Activated CD8-positive, alpha-beta memory T cell treated with anti-CD3 and anti-CD28 coated beads, Interleukin-2, amount 50 U/mL, for 1 hour (primary cell): Measurements from ENCODE around the gene HELZ2.

Experiments
- DNase-seq: peaks from one replicate; pipeline ENCODE4 v3.0.0-alpha.2; 2020; ENCODE audit errors: extremely low read depth

Gene HELZ2

DNA sequence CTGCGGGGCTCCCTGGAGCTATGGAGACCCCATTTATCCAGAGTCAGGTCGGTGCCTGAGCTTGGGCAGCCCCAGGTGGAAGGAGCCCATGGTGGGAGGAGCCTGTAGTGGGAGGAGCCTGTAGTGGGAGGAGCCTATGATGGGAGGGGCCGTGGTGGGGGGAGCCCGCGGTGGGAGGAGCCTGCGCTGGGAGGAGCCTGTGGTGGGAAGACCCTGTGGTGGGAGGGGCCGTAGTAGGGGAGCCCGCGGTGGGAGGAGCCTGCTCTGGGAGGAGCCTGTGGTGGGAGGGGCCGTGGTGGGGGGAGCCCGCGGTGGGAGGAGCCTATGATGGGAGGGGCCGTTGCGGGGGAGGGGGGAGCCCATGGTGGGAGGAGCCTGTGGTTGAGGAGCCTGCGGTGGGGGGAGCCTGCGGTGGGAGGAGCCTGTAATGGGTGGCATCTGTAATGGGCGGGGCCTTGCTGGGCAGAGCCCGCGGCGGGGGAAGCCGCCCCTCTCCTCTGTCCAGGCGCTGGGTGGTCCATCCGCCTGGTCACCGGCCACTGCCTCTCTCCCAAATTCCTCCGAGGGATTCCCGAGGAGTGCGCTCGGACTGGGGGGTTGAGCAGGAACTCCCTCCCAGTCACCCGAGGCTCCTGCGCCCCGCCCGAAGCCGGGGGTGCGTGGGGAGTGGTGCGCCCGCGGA is 20.6 kb downstream of the HELZ2 start:
- DNase-seq: peak; percentile 70

DNA sequence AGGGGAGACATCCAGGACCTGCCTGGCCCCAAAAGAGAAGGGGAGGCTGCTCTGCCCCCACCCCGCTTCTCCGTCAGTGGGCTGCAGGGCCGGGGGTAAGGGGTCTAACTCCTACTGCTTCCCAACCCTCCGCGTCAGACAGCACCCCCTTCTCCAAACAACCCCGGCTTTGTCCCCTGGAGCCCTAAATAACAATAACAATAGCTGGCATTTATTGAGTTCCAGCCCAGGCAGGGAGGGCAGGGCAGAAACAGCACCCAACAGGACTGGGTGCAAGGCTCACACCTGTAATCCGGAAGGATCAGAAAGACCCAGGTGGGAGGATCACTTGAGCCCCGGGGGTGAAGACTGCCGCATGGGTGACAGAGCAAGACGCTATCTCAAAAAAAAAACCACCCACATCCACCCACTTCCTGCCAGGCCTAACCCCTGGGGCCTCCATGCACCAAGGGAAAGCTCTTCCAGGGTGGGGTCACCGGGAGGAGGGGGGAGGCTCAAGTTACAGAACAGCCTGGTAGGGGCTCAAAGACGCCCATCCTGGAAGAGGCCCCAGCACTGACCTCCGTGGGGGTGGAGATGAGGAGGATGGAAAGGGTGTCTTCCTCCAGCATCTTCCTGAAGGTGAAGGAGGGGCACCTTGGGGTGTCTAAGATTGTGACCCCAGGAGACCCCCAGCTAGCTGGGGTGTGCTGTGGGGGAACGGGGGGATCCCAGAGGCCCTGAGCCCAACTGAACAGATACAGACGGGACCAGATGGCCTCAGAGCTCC is 21.4 kb downstream of the HELZ2 start:
- DNase-seq: no peak

DNA sequence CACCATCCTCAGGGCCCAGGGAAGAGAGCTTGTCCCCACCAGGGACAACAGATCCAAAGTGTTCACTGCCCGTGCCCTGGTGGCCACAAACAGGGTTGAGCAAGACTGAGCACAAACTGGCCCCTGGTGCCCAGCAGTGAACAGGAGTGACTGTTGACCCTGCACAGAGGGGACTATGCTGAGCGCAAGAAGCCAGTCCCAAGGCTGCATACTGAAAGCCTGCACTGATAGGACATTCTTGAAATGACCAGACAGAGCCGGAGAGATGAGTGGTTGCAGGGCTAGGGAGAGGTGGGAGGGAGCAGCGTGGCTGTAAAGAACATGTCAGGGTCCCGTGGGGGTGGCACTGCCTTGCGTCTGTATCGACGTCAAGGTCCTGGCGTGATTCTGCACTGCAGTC is 23.0 kb downstream of the HELZ2 start:
- no peak for DNase-seq

DNA sequence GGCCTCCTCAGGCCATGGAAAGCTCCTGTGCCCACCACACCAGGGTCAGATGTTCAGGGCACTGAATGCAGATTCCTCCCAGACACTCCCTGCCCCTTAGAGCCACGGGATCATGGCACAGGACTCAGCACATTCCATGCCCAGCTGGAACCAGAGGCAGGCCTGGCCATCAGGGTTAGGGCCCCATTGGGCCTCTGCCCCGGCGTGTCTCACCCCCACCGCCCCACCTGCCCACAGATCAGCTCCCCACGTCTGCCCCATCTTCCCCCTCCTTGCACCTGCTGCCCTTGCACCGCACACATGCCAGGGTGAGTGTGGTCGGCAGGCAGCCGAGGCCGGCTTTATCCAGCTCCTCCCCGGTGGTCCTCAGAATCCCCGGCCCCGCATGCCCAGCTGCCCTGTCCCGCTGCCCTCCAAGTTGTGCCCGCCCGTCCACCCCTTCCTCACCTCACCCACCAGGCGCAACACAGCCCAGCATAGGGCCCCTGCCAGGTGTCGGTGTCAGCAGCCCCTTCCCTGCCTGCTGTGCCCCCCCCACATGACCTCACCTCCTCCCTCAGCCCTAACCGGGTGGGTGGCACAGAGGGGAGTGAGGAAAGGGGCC is 24.3 kb downstream of the HELZ2 start:
- no peak for DNase-seq

DNA sequence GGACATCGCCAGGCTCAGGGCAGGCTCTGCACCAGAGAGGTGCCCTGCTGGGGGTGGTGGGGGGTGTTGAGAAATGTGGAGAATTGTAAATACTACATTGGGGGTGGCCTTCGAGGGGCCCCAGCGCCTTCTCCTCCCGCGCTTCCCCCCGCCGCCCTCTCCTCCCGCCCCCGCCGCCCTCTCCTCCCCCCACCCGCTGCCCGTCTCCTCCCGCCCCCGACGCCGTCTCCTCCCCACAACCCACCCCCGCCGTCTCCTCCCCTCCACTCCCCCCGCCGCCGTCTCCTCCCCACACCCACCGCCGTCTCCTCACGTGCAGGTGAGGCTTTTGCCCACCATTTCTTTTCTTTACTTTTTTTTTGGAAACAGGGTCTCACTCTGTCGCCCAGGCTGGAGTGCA is 25.0 kb downstream of the HELZ2 start:
- DNase-seq: no peak

DNA sequence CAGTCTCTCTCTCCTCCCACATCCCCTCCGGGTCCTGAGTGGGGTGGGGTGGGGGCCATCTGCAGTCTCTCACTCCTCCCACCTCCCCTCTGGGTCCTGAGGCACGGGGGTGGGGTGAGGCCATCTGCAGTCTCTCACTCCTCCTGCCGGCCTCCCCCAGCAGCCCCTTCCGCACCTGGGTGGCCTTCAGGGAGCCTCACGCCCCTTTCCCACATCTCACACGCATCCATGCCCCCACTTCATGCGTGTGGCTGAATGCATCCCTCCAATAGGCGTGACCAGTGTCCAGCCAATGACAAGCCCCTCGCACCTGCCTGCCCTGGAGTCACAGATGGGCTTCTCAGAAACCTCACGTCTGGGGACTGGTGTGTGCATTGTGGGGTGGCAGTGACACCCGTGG is 25.5 kb downstream of the HELZ2 start:
- DNase-seq: no peak

DNA sequence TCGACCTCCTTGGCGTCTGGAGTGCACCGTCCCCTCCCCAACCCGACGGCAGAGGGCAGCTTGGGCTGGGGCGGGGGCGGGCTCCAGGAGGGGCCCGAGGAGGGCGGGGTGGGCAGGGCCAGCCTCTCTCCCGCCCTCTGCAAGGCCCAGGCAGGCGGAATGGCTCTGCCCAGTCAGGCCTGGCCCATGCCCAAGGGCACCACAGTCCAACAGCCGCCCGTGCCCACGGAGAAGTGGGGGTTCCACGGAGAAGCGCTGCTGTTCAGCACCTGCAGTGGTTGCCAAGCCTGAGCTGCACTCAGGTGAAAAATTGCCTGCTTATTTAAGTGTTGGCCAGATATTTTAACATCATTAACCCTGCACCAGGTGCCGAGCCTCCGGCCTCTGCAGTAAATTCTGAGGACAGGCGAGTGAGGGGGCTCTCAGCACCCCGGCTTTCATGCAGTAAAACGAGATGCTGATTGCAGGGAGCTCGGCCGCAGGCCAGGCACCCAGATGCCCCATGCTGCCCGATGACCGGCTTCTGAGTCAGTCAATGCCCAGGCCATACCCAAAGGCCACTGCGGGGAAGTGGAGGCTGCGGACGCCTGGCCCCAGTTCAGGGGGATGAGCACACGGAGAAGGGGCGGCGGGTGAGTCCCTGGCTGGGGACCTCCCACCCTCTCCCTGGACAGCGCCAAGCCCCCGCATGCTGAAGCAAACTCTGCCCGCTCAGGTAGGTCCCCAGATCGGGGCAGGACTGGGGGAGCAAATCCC is 26.1 kb downstream of the HELZ2 start, which contains the start of gene SRMS:
Gene SRMS (minus strand): TSS at position 25 of the 756 bp plus-strand sequence. CDS start 286 bp downstream, outside the sequence.
- no peak for DNase-seq

DNA sequence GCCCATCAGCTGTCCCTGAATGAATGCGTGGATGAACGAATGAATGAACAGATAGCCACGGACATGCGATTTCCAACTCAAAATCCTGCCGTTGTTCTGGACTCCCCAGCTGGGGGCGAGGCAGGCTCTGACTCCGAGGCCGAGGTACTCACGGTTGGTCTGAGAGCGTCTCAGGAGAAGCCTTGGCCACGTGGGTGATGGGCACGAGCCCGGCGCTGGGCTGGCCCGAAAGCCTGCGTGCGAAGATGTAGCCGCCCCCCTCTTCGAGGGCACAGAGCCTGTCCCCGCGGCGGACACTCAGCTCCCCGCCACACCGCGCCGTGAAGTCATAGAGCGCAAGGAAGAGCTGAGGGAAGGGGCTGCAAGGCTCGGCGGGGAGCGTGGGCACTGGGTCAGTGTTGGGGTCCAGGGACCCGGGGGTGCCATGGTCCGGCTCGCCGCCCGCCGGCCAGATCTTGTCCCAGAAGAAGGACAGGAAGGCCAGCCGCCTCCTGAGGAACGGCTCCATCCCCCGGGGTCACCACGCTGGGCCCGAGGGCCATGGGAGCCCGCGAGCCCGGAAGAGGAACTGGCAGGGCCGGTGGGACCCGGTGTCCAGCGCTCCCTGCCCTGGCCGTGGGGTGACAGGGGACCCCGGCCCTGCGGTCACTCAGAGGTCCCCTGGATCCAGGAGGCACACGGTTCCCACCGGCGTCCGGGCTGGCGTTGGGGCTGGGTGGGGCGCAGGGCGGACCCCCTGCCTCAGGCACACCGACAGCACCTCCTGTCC is 26.9 kb downstream of the HELZ2 start:
- DNase-seq: no peak

DNA sequence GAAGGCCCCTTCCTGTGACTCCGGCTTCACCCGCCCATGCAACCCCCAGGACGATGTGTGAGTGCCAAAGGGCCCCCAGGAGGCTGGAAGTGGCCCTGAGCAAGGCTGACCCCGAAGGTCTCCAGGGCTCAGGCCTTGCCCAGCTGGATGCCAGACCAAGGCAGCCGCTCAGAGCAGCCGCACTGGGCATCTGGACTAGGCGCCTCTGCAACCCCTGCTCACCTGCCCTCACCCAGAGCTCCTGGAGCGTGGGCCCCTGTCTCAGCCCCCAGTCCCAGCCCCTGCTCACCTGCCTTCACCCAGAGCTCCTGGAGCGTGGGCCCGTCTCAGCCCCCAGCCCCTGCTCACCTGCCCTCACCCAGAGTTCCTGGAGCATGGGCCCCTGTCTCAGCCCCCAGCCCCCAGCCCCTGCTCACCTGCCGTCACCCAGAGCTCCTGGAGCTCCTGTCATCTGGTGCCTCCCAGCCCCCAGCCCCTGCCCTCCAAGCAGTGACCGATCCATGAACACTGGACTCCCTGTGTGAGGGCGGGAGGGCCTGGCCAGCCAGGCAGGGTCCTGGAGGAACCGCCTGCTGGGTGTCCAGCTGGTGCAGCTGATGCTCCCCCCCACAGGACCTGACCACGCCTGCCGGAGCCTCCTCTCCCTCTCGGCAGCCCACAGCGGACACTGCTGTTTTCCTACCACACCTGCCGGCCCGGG is 27.6 kb downstream of the HELZ2 start:
- DNase-seq: no peak

DNA sequence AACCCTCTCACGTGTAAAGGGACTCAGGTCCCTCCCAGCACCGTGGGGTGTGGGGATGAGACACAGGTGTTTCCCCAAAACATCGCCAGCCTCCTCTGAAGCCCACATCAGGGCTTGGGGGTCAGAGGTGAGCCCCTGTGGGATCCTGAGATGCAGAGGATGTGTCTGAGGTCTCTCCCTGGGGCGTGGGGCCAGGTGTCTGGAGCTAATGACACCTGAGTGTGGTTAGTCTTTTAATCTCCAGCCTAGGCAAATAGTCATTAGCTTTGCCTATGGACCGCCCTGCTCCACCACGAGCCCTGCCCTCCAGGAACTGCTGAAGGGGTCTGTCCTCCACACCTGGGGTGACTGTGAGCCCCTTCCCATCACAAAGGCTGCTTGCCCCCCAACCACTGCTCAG is 28.2 kb downstream of the HELZ2 start:
- no peak for DNase-seq

DNA sequence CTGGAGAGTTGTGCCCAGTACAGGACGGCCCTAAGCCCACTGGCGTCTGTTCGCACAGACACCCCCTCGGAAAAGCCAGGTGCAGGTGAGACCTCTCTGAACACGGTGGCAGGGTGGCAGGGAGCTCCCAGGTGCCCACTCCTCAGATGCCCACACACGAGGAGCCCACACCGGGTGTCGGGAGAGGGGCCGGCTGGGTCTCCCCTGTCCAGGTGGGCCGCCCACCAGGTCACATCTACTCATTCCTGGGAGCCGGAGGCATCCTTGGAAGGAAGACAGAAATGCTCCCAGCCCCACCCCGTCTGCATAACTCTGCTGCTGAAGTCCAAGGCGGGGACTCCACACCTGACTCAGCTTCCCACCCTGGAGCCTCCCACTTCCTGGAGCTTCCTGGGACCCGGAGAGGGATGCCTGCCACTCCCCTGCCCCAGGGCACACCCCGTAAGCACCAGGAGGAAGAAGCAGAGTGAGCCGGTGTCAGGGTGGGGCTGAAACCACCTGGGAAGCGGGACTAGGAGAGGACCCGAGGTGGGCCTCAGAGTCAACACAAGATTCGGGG is 29.0 kb downstream of the HELZ2 start:
- DNase-seq: no peak

DNA sequence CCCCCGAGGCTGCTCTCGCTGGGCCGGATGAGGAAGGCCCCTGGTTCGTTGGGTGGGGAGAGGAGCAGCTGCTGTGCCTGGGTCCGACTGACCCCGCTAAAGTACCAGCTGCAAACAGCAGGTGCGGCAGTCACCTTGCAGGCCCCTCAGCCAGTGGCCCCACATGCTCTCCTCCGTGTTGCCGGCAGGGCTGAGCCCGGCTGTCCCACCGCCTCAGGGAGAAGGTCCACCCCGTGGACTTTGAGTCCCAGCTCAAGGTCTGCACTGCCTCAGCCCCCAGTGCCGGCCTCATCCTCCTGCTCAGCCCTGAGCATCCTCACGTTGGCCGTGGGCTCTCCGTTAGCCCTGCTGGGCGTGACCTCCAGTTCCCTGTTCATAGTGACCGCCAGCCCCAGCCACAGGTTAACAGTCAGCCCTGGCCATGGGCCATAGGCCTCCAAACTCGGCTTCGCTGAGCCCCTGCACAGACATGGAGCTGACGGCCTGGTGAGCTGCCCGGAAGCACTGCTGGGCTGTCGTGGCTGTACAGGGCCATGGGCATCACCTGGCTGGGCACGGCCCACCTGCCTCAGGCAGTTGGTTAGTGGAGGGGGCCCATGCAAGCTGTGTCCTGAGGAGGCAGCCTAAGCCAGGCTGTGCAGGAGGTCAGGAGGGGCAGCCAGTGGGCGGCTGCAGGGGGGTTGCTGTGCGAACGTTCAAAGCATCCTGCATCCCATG is 29.6 kb downstream of the HELZ2 start:
- no peak for DNase-seq

DNA sequence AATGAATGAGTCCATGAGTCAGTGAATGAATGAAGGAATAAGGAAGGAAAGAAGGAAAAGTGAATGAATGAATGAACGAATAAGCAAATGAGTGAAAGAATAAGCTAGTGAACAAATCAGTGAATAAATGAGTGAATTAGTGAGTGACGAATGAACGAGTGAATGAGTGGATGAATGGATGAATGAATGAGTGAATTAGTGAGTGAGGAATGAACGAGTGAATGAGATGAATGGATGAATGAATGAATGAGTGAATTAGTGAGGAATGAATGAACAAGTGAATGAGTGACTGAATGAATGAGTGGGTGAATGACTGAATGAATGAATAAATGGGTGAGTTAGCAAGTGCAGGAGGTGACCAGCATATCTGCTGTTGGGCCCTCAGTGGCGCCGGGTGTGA is 30.3 kb downstream of the HELZ2 start:
- DNase-seq: no peak

DNA sequence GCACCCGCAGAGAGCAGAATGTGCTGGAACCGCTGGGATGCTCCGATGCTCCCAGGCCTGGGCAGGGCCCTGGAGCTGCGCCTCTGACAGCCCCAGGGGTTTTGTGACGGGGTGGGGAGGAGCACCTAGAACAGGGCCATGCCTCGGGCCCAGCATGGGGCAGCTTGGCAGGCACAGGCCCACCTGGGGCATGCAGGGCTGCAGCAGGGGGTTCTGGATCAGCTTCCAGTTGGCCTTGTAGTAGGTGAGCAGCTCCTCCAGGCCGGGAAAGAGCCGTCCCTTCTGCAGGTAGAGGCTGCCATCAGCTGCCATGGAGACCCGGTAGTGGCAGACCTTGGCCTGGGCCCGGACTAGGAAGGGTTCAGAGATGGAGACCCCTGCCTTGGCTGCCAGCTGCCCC is 30.9 kb downstream of the HELZ2 start:
- no peak for DNase-seq

DNA sequence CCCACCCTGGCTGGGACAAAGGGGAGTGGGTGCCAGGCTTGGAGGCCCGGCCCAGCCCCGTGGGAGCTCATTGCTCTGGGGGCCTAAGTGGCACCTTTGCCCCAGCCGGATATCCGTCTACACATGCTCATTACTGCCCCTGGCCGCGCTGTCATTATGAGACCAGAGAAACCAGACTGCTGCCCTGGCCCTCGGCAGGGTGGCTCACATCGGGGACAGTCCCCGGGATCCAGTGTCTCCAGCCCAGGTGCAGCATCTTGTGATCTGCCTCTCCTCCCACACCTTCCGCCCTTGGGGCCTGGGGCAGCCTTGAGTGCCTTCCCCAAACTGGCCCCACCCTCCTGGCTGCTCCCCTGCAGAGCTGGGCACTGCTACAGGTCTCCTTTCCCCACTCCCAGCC is 31.3 kb downstream of the HELZ2 start:
- DNase-seq: no peak

DNA sequence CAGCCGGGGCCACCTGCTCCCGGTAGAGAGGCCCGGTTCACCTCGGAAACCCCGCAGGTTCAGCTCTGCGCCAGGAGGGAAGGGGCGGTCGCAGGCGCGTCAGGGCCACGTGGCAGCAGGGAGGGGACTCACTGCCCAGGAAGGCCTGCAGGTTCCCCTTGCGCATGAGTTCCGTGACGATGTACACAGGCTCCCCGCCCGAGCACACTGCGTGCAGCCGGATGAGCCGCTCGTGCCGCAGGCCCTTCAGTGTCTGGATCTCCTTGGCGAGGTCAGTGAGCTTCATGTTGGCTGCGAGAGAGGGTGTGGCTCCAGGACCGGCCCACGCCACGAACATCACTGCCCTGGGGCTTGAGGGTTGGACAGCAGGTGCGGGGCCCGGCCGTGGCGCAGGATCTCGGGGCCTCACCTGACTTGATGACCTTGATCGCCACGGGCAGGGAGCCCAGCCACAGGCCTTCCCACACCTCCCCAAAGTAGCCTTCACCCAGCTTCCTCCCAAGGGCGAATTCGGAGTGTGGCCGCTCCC is 31.9 kb downstream of the HELZ2 start:
- DNase-seq: no peak

DNA sequence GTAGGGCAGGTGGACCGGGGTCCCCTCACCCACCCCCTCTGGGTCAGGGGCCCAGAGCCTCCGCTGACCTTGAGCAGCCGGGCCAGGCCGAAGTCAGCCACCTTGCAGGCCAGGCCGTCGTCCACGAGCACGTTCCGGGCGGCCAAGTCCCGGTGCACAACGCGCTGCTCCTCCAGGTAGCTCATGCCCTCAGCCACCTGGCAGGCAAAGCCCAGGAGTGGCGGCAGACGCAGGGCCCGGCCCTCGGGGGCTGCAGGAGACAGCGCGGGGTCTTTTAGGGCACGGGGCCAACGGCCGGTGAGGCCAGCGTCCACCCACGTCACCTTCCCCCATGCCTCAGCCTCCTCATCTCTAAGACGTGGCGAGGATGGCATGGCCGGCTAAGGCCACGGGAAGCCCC is 32.7 kb downstream of the HELZ2 start:
- DNase-seq: no peak

DNA sequence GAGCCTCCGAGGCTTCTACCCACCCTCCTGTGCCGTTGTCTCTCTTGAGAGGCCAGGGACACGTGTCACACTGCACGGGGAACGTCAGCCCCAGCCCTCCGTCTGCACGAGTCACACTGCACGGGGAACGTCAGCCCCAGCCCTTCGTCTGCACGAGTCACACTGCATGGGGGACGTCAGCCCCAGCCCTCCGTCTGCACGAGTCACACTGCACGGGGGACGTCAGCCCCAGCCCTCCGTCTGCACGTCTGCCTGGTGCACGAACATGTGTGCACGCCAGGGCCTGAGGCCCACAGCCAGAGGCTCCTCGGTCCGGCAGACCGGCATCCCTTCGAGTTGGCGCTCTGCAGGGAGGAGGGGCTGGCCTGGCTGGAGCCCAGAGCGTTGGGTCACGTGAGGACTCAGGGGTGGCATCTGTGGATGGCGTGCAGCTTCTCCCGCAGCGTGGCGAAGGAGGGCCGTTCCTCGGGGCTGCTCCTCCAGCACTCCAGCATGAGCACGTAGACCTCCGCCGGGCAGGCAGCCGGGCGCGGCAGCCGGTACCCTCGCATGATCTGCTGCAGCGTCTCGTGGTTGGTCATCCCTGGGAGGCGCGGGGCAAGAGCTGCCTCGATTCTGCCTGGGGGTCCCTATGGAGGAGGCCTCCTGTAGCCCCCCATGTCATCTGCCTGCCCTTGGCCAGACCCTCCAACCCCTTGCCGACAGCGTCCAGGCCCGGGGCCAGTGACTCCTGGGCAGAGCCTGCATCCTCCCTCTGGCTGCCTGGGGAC is 33.4 kb downstream of the HELZ2 start:
- no peak for DNase-seq
